ENCODE measurements around the gene ZNF235. TPM values are rescaled to one million over a fixed set of nuclear protein-coding genes. Genes with fewer than 3 reads are reported as not detected.

The ZNF235 gene
- total RNA-seq, 4 donors from 2014 or later = 1.8 to 3.6 (median 2.1) TPM

DNA sequence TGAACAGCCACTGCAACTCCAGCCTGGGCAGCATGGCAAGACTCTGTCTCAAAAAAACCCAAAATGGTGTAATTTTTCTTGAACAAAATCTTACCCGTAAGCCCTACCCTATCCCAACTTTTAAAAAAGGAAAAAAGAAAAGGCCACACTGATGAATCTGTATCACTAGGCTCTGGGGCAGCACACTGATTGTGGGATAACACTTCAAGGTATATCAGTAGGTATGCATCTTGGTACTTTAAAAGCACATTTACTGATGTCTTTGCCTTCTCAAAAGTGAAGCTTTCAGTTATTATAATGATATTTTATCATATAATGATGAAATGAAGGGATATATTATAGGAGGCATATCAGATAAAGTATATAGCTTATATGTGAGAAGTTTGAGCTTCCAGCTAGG lies 27.3 kb upstream of the ZNF235 start:
- H3K4me3 ChIP-seq = no peak overlapping the region
- H3K9me3 ChIP-seq = peaks cover 0 to 96% (median 53%) of the 10 kb centered on the region in 3 donors
- TF ChIP-seq POLR2A (IDR thresholded peaks at IDR 0.05) (no peak), CTCF (IDR thresholded peaks at IDR 0.05) (no peak)
- no peak for DNase-seq
- H3K36me3 ChIP-seq = peaks cover 0 to 99% (median 11%) of the 10 kb centered on the region in 3 donors
- intact Hi-C loops (cut with DNase I) = no loop called here
- 87 to 89% methylated on average over 1 of the region's 1 CpG for WGBS, 2 donors
- H3K27me3 ChIP-seq = no peaks in the 10 kb centered on the region
- no peaks in the 10 kb centered on the region for H3K4me1 ChIP-seq
- no peak overlapping the region for H3K27ac ChIP-seq

GRCh38 chr19:44315883-44316282 lies 11.1 kb upstream of the ZNF235 start:
- no peak for DNase-seq
- H3K27me3 ChIP-seq = no peaks in the 10 kb centered on the region
- peaks cover 0 to 85% (median 20%) of the 10 kb centered on the region in 3 donors for H3K9me3 ChIP-seq

GRCh38 chr19:44313231-44313630 lies 8.4 kb upstream of the ZNF235 start:
- no peak for DNase-seq
- peaks cover 0 to 70% (median 2%) of the 10 kb centered on the region in 3 donors for H3K9me3 ChIP-seq
- no peak overlapping the region for H3K4me3 ChIP-seq
- no peaks in the 10 kb centered on the region for H3K27me3 ChIP-seq
- TF ChIP-seq CTCF (IDR thresholded peaks at IDR 0.05) (no peak), POLR2A (IDR thresholded peaks at IDR 0.05) (no peak)
- intact Hi-C loops (cut with DNase I) = no loop called here
- no peak overlapping the region for H3K27ac ChIP-seq
- no peaks in the 10 kb centered on the region for H3K36me3 ChIP-seq
- H3K4me1 ChIP-seq = no peaks in the 10 kb centered on the region
- 83 to 93% methylated on average over 1 of the region's 1 CpG for WGBS, 2 donors

More at GRCh38 chr19:44315883-44316282, 11.1 kb upstream of the ZNF235 start:
- intact Hi-C loops (cut with DNase I) = no loop called here
- H3K27ac ChIP-seq = no peak overlapping the region
- no peaks in the 10 kb centered on the region for H3K36me3 ChIP-seq
- no peak for TF ChIP-seq CTCF (IDR thresholded peaks at IDR 0.05)
- no peak for TF ChIP-seq POLR2A (IDR thresholded peaks at IDR 0.05)
- no peak overlapping the region for H3K4me3 ChIP-seq
- WGBS, 2 donors = 52 to 77% methylated on average over 2 of the region's 2 CpGs
- no peaks in the 10 kb centered on the region for H3K4me1 ChIP-seq

DNA sequence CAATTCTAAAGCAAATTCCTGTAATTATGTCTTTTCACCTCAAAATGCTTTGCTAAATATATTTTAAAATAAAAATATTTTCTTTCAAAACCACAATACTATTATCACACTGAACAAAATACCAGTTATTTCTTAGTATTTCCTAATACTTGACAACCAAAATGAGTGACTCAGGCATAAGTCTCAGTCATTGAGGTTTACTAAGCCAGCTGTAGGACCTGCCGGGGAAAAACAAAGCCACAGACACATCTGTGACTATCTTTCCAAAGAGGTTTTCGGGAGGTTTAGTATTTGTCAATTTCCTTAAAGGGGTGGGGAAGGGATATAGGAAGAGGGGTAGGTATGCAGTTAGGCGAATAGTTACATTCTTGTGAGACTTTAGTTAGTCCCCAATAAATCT lies 3.2 kb upstream of the ZNF235 start:
- intact Hi-C loops (cut with DNase I) = no loop called here
- no peak overlapping the region for H3K27ac ChIP-seq
- no peak for DNase-seq
- peaks cover 0 to 19% (median 5%) of the 10 kb centered on the region in 3 donors for H3K4me1 ChIP-seq
- H3K4me3 ChIP-seq = no peak overlapping the region
- H3K27me3 ChIP-seq = no peaks in the 10 kb centered on the region
- 83 to 89% methylated on average over 3 of the region's 3 CpGs for WGBS, 2 donors
- no peaks in the 10 kb centered on the region for H3K36me3 ChIP-seq
- H3K9me3 ChIP-seq = peaks cover 0 to 44% (median 0%) of the 10 kb centered on the region in 3 donors
- TF ChIP-seq CTCF (IDR thresholded peaks at IDR 0.05) (no peak), POLR2A (IDR thresholded peaks at IDR 0.05) (no peak)

DNA sequence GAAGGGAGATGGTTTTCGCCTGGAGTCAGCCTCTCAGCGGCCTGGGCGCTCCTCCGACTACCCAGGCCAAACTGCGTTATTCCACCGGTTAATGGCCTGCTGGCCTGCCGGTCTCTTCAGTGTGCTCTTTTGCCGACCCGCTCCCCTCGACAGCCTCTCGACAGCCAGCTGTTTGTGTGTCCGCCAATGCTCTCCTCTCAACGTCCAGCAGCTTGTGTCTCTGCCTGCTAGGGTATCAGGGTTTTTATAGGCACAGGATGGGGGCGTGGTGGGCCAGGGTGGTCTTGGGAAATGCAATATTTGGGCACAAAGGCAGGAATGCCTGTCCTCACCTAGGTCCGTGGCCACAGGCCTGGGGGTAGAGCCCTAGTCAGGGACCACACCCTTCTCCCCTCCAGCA lies 1.5 kb upstream of the ZNF235 start:
- Histone ChIP-seq H3K27me3 (no peaks in the 10 kb centered on the region), H3K4me3 (no peak overlapping the region), H3K27ac (no peak overlapping the region), H3K9me3 (peaks cover 0 to 29% (median 0%) of the 10 kb centered on the region in 3 donors), H3K4me1 (peaks cover 0 to 19% (median 5%) of the 10 kb centered on the region in 3 donors), H3K36me3 (peaks cover 0 to 13% (median 0%) of the 10 kb centered on the region in 3 donors)
- TF ChIP-seq CTCF (IDR thresholded peaks at IDR 0.05) = no peak
- no peak for TF ChIP-seq POLR2A (IDR thresholded peaks at IDR 0.05)
- 94 to 97% methylated on average over 8 to 13 of the region's 15 CpGs for WGBS, 2 donors
- no peak for DNase-seq
- intact Hi-C loops (cut with DNase I) = no loop called here
